ENCODE measurements around the gene BUB3.

DNA sequence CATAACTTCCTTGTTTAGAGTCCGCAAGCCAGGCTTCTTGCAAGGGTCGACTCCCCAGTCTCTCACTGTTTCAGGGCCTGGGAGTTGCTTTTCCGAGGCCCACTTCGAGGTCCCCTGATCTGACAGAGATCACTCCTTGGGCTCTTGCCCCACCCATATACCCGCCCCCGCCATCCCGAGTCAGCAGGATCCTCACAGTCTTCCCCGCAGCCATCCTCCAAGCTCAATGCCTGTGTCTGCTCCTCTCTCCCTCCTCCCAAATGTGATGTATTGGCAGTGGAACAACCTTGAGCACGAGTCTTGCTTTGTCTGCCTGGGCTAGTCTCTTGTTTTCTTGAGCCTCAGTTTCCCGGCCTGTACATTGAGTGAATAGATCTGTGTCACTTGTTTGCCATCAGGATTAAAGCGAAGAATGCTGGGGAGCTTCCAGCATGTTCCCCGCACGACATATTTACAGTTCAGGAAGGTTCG is 8.6 kb upstream of the BUB3 start:
- peak; percentile 96 for TF ChIP-seq EZH2 (IDR thresholded peaks at IDR 0.05; ENCODE audit: low read length, missing control alignments)
- TF ChIP-seq CTCF (conservative IDR thresholded peaks at IDR 0.05 in 1 of 2, IDR thresholded peaks at IDR 0.05 in 1 of 2; ENCODE audit: low read depth in 1 of 2, low read length in 2 of 2) = no peak
